SK-N-SH (cell line): ENCODE results near the gene HVCN1. TPM values are rescaled to one million over a fixed set of nuclear protein-coding genes. Genes with fewer than 3 reads are reported as not detected.
"Not testable (repeated sequence)": the region's sequence is repeated elsewhere in the genome, so short reads cannot be mapped to it uniquely, and the experiment has no call there.

Experiments used
- CTCF ChIA-PET: fragments of 300-600, 350-600 bp; formaldehyde crosslinking; extraction: SDS; loops from one replicate; lab custom pipeline; 2021; lab: Yijun Ruan, JAX
- POLR2A ChIA-PET: fragments of 350-600 bp; sonication (Branson Sonifier 250); formaldehyde crosslinking; extraction: SDS; loops from one replicate; lab custom pipeline; 2020; ENCODE audit warnings: antibody characterized with exemption, inconsistent platforms; lab: Yijun Ruan, JAX
- DNase-seq: peaks from one replicate; pipeline ENCODE4 v3.0.0; 2012
- H2AFZ ChIP-seq: fragments of 200-600 bp; sonication (generic); 2 replicates; pipeline ENCODE4 v1.8.1; 2016; ENCODE audit warnings: antibody characterized with exemption, mild to moderate bottlenecking, low read depth
- H3F3A ChIP-seq: fragments of 200-600 bp; sonication (generic); replicated peaks from 2 replicates; pipeline ENCODE3; 2016; ENCODE audit warnings: antibody characterized with exemption, mild to moderate bottlenecking; ENCODE audit not compliant: insufficient read depth
- H3K27ac ChIP-seq, 2 experiments: fragments of 200-500 bp in 1 of 2; fragments of 200-600 bp in 1 of 2; sonication (Bioruptor generic) in 1 of 2; sonication (generic), shearing (Covaris generic) in 1 of 2; 2 replicates each; pipeline versions ENCODE4 v1.5.1 to v1.6.1; 2014 to 2016; ENCODE audit warnings: low read depth in 2 of 2, inconsistent platforms in 1 of 2, low read length in 1 of 2, mild to moderate bottlenecking in 1 of 2, mixed read lengths in 1 of 2
- H3K27me3 ChIP-seq: fragments of 200-600 bp; sonication (generic), shearing (Covaris generic); 2 replicates; pipeline ENCODE4 v1.6.1; 2016; ENCODE audit warnings: mixed run types; ENCODE audit not compliant: insufficient read depth
- H3K36me3 ChIP-seq, 2 experiments: fragments of 200-500 bp in 1 of 2; fragments of 200-600 bp in 1 of 2; sonication (Bioruptor generic) in 1 of 2; sonication (generic) in 1 of 2; replicated peaks in 1 of 2; 2 replicates each; pipeline versions ENCODE3 to v1.5.1; 2014 to 2016; ENCODE audit warnings: low read length in 1 of 2, mild to moderate bottlenecking in 1 of 2; ENCODE audit not compliant: insufficient read depth in 2 of 2, control insufficient read depth in 1 of 2
- H3K4me1 ChIP-seq, 2 experiments: fragments of 200-500 bp in 1 of 2; fragments of 200-600 bp in 1 of 2; sonication (Bioruptor generic) in 1 of 2; sonication (generic), shearing (Covaris generic) in 1 of 2; 2 replicates each; pipeline versions ENCODE4 v1.5.1 to v1.6.1; 2014 to 2016; ENCODE audit warnings: low read depth in 1 of 2, low read length in 1 of 2, mixed run types in 1 of 2; ENCODE audit not compliant: insufficient read depth in 2 of 2, control insufficient read depth in 1 of 2
- H3K4me2 ChIP-seq: fragments of 200-600 bp; sonication (generic), shearing (Covaris generic); 2 replicates; pipeline ENCODE4 v1.6.1; 2017; ENCODE audit warnings: mixed run types
- H3K4me3 ChIP-seq, 2 experiments: fragments of 200-500 bp in 1 of 2; fragments of 200-600 bp in 1 of 2; sonication (Bioruptor generic) in 1 of 2; sonication (generic), shearing (Covaris generic) in 1 of 2; 2 replicates each; pipeline versions ENCODE4 v1.5.1 to v1.8.1; 2014 to 2016; ENCODE audit warnings: low read depth in 2 of 2, inconsistent platforms in 1 of 2, low read length in 1 of 2, mild to moderate bottlenecking in 1 of 2, mixed read lengths in 1 of 2, moderate library complexity in 1 of 2
- H3K79me2 ChIP-seq: fragments of 200-600 bp; sonication (generic); 2 replicates; pipeline ENCODE4 v1.8.1; 2017; ENCODE audit warnings: mild to moderate bottlenecking; ENCODE audit not compliant: insufficient read depth
- H3K9ac ChIP-seq: fragments of 200-600 bp; sonication (generic); 2 replicates; pipeline ENCODE4 v1.6.1; 2017; ENCODE audit warnings: mixed run types
- H3K9me2 ChIP-seq: fragments of 200-600 bp; sonication (generic); 2 replicates; pipeline ENCODE4 v1.6.1; 2017; ENCODE audit warnings: mixed run types
- H3K9me3 ChIP-seq: fragments of 200-600 bp; sonication (generic); 2 replicates; pipeline ENCODE4 v1.6.1; 2017; ENCODE audit warnings: mixed run types, mild to moderate bottlenecking, moderate library complexity
- H4K20me1 ChIP-seq: fragments of 200-600 bp; sonication (generic); 2 replicates; pipeline ENCODE4 v1.6.1; 2017; ENCODE audit warnings: mild to moderate bottlenecking, mixed run types; ENCODE audit not compliant: insufficient read depth
- CHD2 ChIP-seq: fragments of 150-350 bp; IDR thresholded peaks from 2 replicates; pipeline ENCODE4 v1.6.1; 2018; ENCODE audit warnings: low read length; ENCODE audit not compliant: partially characterized antibody
- FOSL2 ChIP-seq: IDR thresholded peaks from 2 replicates; pipeline ENCODE4 v1.4.0; 2012; ENCODE audit warnings: low read depth, mild to moderate bottlenecking, moderate library complexity, borderline replicate concordance
- FOXJ3 ChIP-seq: sonication (generic); formaldehyde crosslinking; IDR thresholded peaks from 2 replicates; pipeline ENCODE4 v1.5.1; 2020; ENCODE audit warnings: mild to moderate bottlenecking, missing genetic modification reagents
- JUND ChIP-seq: IDR thresholded peaks from 2 replicates; pipeline ENCODE4 v1.4.0; 2012
- RAD21 ChIP-seq: IDR thresholded peaks from 2 replicates; pipeline ENCODE4 v1.6.1; 2012; ENCODE audit warnings: mild to moderate bottlenecking, low read length
- RFX5 ChIP-seq: IDR thresholded peaks from 2 replicates; pipeline ENCODE4 v1.6.1; 2012; ENCODE audit warnings: mild to moderate bottlenecking, improper control_type of control experiment, low read length
- SIN3A ChIP-seq: IDR thresholded peaks from 2 replicates; pipeline ENCODE4 v1.6.1; 2012; ENCODE audit warnings: low read depth, mild to moderate bottlenecking, low read length, moderate library complexity, borderline replicate concordance
- SMC3 ChIP-seq: IDR thresholded peaks from 2 replicates; pipeline ENCODE4 v1.6.1; 2012; ENCODE audit warnings: low read depth, low read length, improper control_type of control experiment
- TCF12 ChIP-seq: IDR thresholded peaks from 2 replicates; pipeline ENCODE4 v1.4.0; 2012
- YY1 ChIP-seq: IDR thresholded peaks from 2 replicates; pipeline ENCODE4 v1.4.0; 2012; ENCODE audit warnings: low read depth, mild to moderate bottlenecking
- WGBS: methylation state at CpG from one replicate; pipeline ENCODE4 v1.1.6; 2017; ENCODE audit warnings: low lambda C conversion rate; 5-methylcytosine and 5-hydroxymethylcytosine counted together
- polyA plus RNA-seq, 3 experiments: library from polyadenylated mRNA; depleted of rRNA; stranded (reverse); fragments of >200 nt; gene quantifications; 2 replicates each; pipeline ENCODE4 v1.2.3, GENCODE V29; 2012
- TF ChIP-seq, protein P1 (sequence below): IDR thresholded peaks from 2 replicates; pipeline ENCODE4; 2012
- TF ChIP-seq, protein P2 (sequence below): fragments of 200-600 bp; sonication (generic); IDR thresholded peaks from 2 replicates; pipeline ENCODE4 v1.6.1; 2017; ENCODE audit warnings: antibody characterized with exemption, mild to moderate bottlenecking, moderate library complexity

HVCN1 gene
- polyA plus RNA-seq, 1 of the 3 experiments (the other 2 are of a cell fraction): 0.03 TPM

DNA sequence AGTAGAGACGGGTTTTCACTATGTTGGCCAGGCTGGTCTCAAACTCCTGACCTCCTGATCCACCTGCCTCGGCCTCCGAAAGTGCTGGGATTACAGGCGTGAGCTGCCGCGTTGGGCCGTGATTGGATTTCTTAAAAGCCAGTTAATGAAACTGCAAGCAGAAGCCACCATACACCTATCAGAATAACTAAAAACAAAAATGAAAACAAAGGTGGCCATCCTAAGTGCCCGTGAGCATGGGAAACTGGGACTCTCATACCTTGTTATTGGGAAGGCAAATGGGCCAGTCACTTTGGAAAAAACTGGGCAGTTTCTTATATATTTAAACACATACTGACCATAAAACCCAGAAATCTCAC lies 82.7 kb downstream of the HVCN1 start:
- ChIA-PET POLR2A (no interaction called here), CTCF (interaction anchor here (1.5 kb wide), 1 partner anchor 93 kb away, joined by 3 read pairs; no protein-coding TSS in a partner anchor)
- WGBS: 93% methylated on average over 8 of the region's 8 CpGs
- H3K4me2 ChIP-seq: no peak overlapping the region
- no peaks in the 10 kb centered on the region for H3F3A ChIP-seq
- H3K4me3 ChIP-seq: no peak overlapping the region
- no peaks in the 10 kb centered on the region for H3K9me3 ChIP-seq
- no peaks in the 10 kb centered on the region for H3K9me2 ChIP-seq
- no peak for DNase-seq
- H3K4me1 ChIP-seq: no peaks in the 10 kb centered on the region
- TF ChIP-seq CHD2 (no peak), SIN3A (no peak), YY1 (no peak), JUND (no peak), FOSL2 (no peak), RFX5 (no peak), TCF12 (no peak), FOXJ3 (CRISPR knock-in tag) (no peak)
- TF ChIP-seq, protein P1, sequence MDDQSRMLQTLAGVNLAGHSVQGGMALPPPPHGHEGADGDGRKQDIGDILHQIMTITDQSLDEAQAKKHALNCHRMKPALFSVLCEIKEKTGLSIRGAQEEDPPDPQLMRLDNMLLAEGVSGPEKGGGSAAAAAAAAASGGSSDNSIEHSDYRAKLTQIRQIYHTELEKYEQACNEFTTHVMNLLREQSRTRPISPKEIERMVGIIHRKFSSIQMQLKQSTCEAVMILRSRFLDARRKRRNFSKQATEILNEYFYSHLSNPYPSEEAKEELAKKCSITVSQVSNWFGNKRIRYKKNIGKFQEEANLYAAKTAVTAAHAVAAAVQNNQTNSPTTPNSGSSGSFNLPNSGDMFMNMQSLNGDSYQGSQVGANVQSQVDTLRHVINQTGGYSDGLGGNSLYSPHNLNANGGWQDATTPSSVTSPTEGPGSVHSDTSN: no peak
- no peak overlapping the region for H3K27ac ChIP-seq
- no peak overlapping the region for H3K9ac ChIP-seq
- H4K20me1 ChIP-seq: no peaks in the 10 kb centered on the region
- H3K36me3 ChIP-seq: no peaks in the 10 kb centered on the region
- no peaks in the 10 kb centered on the region for H3K79me2 ChIP-seq
- H3K27me3 ChIP-seq: no peaks in the 10 kb centered on the region
- H2AFZ ChIP-seq: no peak overlapping the region

DNA sequence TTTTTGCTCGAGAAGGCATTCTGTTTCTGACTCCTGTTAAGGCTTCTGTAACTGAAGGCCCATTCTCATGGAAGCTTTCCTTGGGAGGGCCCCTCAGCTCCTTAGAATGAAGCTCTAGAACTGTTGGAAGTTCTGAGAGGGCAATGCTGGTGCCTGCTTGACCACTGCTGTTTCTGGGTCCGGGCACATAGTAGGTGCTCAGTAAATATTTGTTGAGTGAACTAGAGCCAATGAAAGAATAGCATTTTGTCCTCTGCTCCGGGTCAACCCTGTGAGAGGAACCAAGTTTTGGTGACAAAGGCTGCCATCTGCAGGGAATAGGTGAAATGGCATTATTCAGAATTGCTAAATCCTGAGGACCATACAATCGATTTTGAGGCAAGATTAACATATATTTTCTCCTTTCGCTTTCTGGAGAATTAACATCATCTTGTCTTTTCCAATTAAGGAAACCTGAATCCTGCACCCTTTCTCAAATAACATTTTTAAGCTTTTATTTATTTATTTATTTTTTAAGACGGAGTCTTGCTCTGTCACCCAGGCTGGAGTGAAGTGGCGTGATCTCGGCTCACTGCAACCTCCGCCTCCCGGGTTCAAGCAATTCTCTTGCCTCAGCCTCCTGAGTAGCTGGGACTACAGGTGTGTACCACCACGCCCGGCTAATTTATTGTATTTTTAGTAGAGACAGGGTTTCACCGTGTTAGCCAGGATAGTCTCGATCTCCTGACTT lies 86.7 kb downstream of the HVCN1 start:
- POLR2A ChIA-PET: interaction anchor here (2.2 to 2.3 kb wide), 2 partner anchors 134 to 152 kb away, joined by 7 to 10 read pairs; partner anchors contain the start of genes ARPC3, FAM216A and GPN3
- H3F3A ChIP-seq, H3K9ac ChIP-seq, H4K20me1 ChIP-seq, H3K79me2 ChIP-seq, H2AFZ ChIP-seq, H3K36me3 ChIP-seq, H3K27ac ChIP-seq, H3K27me3 ChIP-seq, H3K9me2 ChIP-seq, H3K4me1 ChIP-seq, H3K4me2 ChIP-seq, H3K9me3 ChIP-seq, H3K4me3 ChIP-seq: not testable (repeated sequence)
- whole genome bisulfite sequencing: 52% methylated on average over 14 of the region's 14 CpGs
- peak; percentile 74 for DNase-seq
- CTCF ChIA-PET: interaction anchor here (0.7 to 6.9 kb wide), 65 partner anchors 8 to 520 kb away, joined by 3 to 101 read pairs (median 5); partner anchors contain the start of genes ARPC3, FAM216A, GPN3 and RAD9B
- TF ChIP-seq, protein P2, sequence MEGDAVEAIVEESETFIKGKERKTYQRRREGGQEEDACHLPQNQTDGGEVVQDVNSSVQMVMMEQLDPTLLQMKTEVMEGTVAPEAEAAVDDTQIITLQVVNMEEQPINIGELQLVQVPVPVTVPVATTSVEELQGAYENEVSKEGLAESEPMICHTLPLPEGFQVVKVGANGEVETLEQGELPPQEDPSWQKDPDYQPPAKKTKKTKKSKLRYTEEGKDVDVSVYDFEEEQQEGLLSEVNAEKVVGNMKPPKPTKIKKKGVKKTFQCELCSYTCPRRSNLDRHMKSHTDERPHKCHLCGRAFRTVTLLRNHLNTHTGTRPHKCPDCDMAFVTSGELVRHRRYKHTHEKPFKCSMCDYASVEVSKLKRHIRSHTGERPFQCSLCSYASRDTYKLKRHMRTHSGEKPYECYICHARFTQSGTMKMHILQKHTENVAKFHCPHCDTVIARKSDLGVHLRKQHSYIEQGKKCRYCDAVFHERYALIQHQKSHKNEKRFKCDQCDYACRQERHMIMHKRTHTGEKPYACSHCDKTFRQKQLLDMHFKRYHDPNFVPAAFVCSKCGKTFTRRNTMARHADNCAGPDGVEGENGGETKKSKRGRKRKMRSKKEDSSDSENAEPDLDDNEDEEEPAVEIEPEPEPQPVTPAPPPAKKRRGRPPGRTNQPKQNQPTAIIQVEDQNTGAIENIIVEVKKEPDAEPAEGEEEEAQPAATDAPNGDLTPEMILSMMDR: peak; percentile 80
- TF ChIP-seq RAD21 (peak; percentile 90), SMC3 (peak; percentile 85)
